ENCODE data around the gene CHD5.

Gene CHD5

DNA sequence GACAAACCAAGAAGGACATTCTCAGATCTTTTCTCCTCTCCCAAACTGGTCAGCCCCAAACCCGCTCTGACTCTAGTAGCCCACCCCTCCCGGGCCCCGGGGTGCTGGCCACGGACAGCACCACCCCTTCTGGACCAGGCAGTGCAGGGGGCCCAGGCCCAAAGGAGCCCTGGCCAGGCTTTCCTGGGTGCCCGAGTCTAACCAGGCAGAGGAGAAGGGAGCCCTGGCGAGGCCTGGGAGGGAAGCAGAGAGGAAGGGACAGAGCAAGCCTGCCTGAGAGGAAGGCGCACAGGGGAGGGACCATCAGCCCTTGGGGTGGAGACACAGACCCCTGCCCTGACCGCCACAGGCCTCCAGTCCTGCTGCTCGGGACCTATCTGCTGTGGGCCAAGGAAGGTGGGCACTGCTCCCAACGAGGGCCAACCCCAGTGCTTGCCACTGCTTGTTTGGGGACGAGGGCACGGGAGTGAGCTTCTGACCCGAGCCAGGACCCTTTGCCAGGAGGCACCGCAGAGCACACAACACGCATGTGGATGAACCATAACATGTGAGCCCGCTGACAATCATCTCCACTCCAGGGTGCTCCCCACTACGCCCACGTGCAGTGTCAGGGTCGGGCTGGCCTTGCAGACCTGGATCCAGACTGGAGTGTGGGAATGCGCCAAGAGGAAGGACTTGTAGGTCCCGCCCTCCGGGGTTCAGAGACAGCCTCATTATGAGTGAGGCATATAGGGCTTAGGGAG, 76.8 kb downstream of the CHD5 start:
- TF ChIP-seq, protein P1, sequence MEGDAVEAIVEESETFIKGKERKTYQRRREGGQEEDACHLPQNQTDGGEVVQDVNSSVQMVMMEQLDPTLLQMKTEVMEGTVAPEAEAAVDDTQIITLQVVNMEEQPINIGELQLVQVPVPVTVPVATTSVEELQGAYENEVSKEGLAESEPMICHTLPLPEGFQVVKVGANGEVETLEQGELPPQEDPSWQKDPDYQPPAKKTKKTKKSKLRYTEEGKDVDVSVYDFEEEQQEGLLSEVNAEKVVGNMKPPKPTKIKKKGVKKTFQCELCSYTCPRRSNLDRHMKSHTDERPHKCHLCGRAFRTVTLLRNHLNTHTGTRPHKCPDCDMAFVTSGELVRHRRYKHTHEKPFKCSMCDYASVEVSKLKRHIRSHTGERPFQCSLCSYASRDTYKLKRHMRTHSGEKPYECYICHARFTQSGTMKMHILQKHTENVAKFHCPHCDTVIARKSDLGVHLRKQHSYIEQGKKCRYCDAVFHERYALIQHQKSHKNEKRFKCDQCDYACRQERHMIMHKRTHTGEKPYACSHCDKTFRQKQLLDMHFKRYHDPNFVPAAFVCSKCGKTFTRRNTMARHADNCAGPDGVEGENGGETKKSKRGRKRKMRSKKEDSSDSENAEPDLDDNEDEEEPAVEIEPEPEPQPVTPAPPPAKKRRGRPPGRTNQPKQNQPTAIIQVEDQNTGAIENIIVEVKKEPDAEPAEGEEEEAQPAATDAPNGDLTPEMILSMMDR (IDR thresholded peaks at IDR 0.05; ENCODE audit: low read length, missing control alignments) = no peak
- no peak overlapping the region for H3K4me3 ChIP-seq (replicated peaks; ENCODE audit: low read depth, low read length)
- no peak for DNase-seq (ENCODE audit: low read depth)

DNA sequence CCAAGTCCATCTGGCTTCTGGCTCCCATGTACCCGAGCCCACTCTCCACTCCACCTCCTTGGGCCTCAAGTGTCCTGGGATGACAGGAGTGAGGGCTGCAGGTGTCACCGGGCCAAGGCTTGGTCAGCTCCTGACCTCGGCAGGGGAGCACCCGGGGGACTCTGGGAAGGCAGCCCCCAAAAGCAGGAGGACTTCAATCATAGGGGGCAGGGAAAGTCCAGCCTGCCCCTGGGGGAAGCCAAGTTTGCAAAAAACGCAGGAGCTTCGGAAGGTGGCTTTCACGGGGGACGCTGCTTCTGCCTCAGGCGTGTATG, 77.6 kb downstream of the CHD5 start:
- TF ChIP-seq, protein P1 (IDR thresholded peaks at IDR 0.05; ENCODE audit: low read length, missing control alignments) = no peak
- DNase-seq (ENCODE audit: low read depth) = no peak
- H3K4me3 ChIP-seq (replicated peaks; ENCODE audit: low read depth, low read length) = no peak overlapping the region

DNA sequence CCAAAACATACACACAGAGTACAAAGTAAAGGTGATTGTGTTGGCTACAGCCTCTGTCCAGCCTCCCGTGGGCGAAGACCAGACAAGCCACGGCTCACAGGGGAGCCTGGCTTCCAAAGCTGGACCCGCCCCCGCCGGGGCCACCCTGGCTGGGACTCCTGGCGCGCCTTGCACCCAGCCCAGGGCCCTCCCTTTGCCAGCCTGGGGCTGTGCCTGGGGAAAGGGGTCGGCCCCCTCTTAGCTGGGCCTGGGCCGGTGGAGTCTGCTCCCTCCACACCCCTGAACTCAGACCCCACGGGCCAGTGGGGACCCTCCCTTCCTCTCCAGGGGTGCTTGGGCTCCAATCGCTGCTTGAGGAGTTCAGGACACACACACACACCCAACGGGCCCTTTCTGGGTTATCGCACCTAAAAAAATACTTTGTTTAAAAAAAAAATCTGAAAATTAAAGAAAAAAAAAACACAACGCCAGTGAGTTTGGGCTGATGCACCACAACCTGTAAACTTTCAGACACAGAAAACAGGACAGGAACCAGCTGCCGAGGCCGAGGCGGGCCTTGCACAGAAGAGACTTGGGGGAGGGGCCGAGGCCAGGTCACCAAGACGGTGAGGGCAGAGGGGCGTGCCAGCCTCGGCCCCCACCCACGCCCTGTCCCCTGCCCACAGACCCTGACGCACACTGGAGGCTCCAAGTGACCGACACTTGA, 78.1 kb downstream of the CHD5 start:
- no peak overlapping the region for H3K4me3 ChIP-seq (replicated peaks; ENCODE audit: low read depth, low read length)
- TF ChIP-seq, protein P1 (IDR thresholded peaks at IDR 0.05; ENCODE audit: low read length, missing control alignments) = no peak
- DNase-seq (ENCODE audit: low read depth) = no peak

DNA sequence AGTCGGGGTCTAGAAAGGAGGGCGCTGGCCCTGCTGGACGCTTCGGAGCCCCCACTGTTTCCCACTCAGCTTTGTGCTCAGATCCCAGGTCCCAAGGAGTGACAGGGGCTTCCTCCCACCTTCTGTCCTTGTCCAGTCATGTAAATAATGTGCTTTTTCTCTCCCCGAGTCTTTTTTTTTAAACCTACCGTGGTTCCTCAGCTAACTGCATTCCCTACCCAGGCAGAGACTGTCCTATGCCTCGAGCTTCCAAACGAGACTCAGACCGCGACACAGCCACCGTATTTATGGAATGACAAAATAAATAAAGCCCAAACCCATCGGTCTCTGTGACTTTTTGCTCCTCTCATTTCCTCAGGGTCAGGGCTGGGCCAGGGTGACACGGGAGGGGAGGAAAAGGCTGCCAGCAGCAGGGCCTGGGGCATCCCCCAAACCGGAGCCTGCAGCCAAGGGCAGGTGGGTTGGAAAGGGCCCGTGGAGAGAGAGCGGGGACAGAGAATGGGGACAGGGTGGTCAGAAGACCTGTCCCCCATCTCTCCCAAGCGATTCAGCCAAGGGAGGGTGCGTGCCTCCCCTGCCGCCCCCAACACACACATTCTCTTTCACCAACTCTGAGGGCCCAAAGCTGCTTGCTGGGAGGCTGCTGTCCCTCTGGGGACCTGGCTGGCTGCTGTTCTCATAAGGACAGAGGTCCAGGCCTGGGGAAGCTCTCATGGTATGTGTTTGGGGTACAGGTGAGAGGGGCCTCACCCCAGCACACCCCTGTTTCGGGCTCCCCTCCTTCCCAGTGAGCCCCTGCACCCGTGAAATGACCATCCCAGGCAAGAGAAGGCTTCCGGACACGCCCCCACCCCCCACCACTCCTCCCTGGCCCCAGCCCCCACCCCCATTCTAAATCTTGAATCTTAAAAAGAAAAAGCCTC, 79.0 kb downstream of the CHD5 start:
- TF ChIP-seq, protein P1 (IDR thresholded peaks at IDR 0.05; ENCODE audit: low read length, missing control alignments) = no peak
- no peak overlapping the region for H3K4me3 ChIP-seq (replicated peaks; ENCODE audit: low read depth, low read length)
- DNase-seq (ENCODE audit: low read depth) = no peak

DNA sequence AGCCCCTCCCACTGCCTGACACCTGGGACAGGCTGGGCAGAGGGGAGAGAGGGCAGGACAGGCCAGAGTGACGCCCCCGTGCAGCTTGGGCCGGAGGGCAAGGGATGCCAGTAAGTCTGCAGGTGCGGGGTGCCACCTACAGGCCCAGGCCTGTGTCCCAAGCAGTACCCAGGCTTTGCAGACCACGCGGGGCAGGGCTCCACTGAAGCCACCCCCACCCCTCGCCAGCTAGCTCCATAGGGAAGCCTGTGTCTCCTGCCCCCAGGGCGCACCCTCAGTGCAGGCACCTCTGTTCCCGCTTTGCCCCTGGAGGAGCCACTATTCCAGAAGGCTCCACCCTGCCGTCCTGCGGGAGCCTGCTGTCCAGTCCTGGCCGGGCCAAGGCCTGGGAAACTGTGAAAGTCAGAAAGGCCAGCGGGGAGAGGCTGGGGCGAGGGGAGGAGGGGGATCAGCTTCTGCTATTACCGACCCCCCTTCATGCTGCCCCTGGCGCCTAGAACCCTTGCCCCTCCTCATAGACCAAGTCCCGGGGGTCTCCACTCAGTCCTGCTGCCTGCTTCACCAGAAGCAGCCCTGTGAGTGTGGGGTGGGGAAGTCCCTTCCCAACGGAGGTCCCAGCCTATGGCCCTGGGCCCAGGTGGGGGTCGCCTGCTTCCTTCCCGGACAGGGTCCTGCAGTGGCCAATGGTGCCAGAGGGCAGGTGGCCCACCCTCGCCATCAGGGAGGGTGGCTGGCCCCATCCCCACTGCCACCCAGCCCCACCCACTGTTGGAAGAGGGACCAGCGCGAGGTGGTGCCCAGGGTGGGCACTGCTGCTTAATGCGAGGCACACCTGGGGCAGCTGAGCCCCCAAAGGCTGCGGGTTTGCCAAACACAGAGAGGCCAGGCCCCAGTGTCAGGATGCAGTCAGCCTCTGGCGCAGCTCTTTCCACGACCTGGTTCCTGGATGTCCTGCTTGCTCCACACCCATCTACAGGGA, 80.0 kb downstream of the CHD5 start:
- TF ChIP-seq, protein P1 (IDR thresholded peaks at IDR 0.05; ENCODE audit: low read length, missing control alignments) = no peak
- H3K4me3 ChIP-seq (replicated peaks; ENCODE audit: low read depth, low read length) = no peak overlapping the region
- DNase-seq (ENCODE audit: low read depth) = peak; percentile 4

DNA sequence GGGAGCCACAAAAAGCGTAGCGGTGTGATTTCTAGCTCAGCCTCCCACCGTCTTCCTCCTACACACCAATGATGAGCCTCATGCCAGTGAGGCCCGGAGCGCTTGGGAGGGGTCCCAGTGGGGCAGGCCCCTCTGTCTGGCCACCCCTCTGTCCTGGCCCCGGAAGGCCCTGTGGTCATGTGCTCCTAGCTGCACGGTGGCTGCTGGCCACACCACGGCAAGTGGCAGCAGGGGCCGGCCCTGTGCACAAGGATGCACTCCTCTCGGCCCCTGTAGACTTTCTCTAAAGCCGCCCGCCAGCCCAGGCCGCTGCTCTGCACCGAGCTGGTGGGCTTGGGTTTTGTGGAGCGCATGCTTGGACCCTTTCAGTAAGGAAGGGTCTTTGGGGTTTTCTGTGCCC, 80.8 kb downstream of the CHD5 start:
- DNase-seq (ENCODE audit: low read depth) = no peak
- H3K4me3 ChIP-seq (replicated peaks; ENCODE audit: low read depth, low read length) = no peak overlapping the region
- TF ChIP-seq, protein P1 (IDR thresholded peaks at IDR 0.05; ENCODE audit: low read length, missing control alignments) = no peak

All from fibroblast of pulmonary artery (primary cell).